Gastroesophageal sphincter (tissue), 3 donors: Measurements from ENCODE around the gene CGB1.

Experiments
- EP300 ChIP-seq: sonication (generic); formaldehyde crosslinking; IDR thresholded peaks from one replicate; pipeline ENCODE4 v1.6.1; 2017; ENCODE audit warnings: antibody characterized with exemption, mild to moderate bottlenecking
- POLR2A ChIP-seq, 2 donors: fragments of 450-650 bp; IDR thresholded peaks; one replicate each; pipeline ENCODE4 v1.6.1; 2017; ENCODE audit warnings: antibody characterized with exemption in 2 of 2, mild to moderate bottlenecking in 2 of 2, moderate library complexity in 1 of 2
- TF ChIP-seq, protein P1 (sequence below), 4 experiments: fragments of 200-600 bp in 2 of 4; fragments of 450-650 bp in 2 of 4; sonication (generic) in 1 of 4; IDR thresholded peaks; one replicate each; pipeline ENCODE4 v1.5.1; 2017 to 2019; ENCODE audit warnings: antibody characterized with exemption in 4 of 4, mild to moderate bottlenecking in 2 of 4, moderate library complexity in 2 of 4

DNA sequence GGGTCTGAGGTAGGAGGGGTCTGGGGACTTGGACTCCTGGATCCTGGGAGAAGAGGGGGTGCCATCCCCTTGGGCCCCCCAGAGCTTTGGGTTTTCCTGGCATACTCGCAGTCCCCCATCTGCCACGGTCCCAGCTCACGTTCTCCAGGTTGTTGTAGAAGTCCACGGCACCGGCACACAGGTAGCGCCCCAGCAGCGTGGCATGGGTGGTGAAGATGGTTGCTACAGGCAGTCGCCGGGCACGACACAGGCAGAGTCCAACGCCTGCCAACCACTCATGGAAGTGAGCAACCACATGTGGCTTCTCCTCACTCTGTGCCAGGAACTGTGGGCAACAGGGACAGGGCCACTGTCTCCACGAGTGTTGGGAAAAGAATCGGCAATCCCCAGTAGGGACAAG lies 51.0 kb downstream of the CGB1 start:
- TF ChIP-seq, protein P1, sequence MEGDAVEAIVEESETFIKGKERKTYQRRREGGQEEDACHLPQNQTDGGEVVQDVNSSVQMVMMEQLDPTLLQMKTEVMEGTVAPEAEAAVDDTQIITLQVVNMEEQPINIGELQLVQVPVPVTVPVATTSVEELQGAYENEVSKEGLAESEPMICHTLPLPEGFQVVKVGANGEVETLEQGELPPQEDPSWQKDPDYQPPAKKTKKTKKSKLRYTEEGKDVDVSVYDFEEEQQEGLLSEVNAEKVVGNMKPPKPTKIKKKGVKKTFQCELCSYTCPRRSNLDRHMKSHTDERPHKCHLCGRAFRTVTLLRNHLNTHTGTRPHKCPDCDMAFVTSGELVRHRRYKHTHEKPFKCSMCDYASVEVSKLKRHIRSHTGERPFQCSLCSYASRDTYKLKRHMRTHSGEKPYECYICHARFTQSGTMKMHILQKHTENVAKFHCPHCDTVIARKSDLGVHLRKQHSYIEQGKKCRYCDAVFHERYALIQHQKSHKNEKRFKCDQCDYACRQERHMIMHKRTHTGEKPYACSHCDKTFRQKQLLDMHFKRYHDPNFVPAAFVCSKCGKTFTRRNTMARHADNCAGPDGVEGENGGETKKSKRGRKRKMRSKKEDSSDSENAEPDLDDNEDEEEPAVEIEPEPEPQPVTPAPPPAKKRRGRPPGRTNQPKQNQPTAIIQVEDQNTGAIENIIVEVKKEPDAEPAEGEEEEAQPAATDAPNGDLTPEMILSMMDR (IDR thresholded peaks at IDR 0.05) = no peak
- TF ChIP-seq EP300 (no peak), POLR2A (IDR thresholded peaks at IDR 0.05) (no peak)
